Left hindlimb (tissue), 1 donor: Measurements from ENCODE around the gene RTTN.

Experiments used
- DNase-seq: peaks from one replicate; pipeline ENCODE4 v3.0.0-alpha.2; 2018

RTTN gene

GRCh38 chr18:69968039-69968438 lies 237.4 kb downstream of the RTTN start:
- DNase-seq = no peak

- no peak for DNase-seq
Measured at GRCh38 chr18:69963196-69963595, 242.3 kb downstream of the RTTN start.

GRCh38 chr18:69961718-69962117 lies 243.8 kb downstream of the RTTN start:
- DNase-seq = no peak

DNA sequence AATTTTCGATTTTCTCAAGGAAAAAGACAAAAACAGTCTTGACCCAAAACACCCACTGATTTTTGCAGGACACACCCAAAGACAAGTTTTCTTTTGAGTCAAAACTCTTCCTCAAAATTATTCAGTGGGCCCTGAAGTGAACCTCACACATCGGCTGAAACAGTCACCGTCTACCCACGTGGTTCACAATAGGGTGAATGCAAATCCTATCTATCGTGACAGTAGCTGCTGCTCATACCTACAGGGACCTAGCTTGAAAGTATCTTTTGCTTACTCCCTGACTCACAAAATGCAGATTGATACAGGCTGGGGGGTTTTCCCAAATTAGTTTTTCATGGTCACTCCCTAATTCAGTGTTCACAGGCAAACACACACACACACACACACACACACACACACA lies 247.1 kb downstream of the RTTN start:
- no peak for DNase-seq

DNA sequence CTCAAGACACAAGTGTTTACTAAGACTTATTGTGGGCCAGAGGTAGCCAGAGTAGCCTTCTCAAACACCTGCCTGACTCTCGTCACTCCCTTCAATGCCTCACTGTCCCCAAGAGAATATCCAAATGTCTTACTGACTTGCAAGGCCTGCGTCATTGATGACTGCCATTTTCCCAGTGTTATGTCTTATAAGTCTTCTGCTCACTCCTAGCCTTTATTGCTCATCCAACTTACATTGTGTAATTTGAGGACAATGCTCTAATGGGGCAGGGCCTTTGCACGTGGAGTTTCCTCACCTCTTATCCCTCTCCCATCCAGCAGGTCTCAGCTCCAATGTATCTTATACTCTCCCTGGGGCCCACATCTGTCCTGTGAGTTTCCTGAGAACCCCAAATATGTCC lies 247.7 kb downstream of the RTTN start:
- no peak for DNase-seq

- DNase-seq = no peak
Measured at GRCh38 chr18:69956665-69957620, 248.5 kb downstream of the RTTN start.

DNA sequence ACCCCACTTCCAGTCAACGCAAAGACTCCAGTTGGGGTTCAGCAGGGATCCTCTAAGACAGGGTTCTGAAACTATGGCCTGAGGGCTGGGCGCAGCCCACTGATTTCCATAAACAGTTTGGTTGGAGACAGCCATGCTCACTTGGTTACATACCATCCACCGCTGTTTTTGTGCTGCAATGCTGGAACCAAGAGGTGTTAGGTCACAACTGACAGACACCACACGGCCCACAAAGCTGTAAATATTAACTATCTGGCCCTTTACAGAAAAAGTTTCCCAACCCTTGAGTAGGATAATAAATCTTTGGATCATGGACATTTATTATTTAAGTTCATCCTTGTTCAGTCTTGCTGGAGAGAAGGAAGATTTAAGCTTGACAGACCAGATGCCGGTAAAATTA lies 249.4 kb downstream of the RTTN start:
- no peak for DNase-seq

DNA sequence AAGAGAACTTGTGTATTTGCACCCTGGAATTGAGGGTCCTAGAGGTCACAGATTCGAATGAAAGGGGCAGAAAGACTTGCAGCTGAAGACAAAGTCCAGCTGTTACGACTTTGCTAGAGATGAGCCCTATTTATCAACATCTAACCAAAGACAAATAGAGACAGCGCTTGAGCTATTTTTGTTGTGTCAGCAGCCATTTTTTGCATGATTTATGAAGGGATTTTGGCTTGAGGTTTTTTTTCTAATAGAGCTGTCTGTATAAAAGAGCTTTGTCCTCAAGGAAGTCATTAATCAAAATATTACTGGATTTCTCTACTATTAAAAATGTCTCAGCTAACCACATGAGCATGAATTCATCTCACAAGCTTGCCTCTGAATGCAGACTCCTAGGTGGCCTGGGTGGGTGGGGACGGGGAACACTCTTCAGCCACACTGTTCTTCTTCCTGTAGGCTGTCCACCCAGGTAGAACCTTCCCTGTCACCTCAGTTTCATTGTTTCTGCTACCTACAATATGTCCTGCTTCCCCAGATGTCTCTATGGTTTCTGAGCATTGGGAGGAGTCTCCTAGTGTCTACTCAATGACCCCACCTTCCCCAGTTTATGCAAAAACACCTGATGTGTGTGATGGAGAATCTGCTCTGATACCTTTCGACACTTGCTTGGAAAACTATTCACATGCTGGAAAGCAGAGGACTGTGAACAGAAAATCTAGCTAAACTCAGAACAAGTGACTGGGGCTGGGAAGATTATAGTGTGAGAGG lies 250.6 kb downstream of the RTTN start:
- no peak for DNase-seq

DNA sequence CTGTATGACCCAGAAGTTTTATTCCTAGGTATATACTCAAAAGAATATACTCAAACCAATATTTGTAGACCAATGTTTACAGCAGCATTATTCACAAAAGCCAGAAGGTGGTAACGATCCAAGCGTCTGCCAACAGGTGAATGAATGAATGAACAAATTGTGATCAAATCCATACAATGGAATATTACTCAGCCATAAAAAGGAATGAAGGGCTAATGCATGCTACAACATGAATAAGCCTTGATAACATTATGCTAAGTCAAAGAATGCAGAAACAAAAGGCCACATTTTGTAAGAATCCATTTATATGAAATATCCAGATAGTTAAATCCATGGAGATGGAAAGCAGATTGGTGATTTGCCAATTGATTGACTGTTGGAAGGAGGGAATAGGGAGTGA lies 252.3 kb downstream of the RTTN start:
- DNase-seq = no peak
